Retina (tissue), 1 donor: ENCODE data around the gene PLTP.
"Not testable (repeated sequence)": the region's sequence is repeated elsewhere in the genome, so short reads cannot be mapped to it uniquely, and the experiment has no call there.

Experiments used
- DNase-seq: peaks from one replicate; pipeline ENCODE4 v3.0.0-alpha.2; 2016

PLTP gene

DNA sequence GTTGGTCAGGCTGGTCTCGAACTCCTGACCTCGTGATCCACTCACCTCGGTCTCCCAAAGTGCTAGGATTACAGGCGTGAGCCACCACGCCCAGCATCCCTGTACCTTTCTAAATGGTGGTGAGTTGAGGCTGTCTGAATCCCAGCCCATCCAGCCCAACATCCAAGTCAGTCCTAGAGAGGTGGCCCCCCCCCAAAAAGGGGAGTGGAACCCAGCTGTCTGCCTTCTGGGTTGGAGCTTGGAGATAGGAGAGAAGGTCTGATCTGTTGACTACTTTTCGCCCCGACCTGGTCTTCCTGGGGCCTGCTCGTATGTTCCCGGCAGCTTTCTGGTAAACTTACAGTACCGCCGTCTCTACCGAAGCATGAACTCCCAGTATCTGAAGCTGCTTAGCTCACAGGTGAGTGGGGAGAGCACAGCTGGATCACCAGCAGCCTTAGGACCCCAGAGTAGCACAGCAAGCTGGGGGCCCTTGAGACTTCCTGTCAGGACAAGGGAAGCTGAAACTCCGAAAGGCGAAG, 15.3 kb downstream of the PLTP start:
- no peak for DNase-seq

DNA sequence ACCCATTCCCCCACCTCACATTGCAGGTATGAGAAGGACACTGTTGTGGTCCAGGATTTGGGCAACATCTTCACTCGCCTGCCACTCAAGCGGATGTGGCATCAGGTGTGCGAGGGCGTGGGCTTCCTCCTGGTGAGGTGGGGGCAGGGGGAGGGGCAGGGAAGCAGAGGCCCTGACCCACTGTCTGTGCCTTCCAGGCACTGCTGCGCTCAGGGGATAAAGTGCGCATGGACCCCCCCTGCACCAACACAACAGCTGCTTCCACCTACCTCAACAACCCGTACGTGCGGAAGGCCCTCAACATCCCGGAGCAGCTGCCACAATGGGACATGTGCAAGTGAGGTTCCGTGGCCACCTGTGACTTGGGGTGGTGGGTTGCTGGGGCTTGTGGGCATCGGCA, 17.2 kb downstream of the PLTP start:
- DNase-seq: no peak

DNA sequence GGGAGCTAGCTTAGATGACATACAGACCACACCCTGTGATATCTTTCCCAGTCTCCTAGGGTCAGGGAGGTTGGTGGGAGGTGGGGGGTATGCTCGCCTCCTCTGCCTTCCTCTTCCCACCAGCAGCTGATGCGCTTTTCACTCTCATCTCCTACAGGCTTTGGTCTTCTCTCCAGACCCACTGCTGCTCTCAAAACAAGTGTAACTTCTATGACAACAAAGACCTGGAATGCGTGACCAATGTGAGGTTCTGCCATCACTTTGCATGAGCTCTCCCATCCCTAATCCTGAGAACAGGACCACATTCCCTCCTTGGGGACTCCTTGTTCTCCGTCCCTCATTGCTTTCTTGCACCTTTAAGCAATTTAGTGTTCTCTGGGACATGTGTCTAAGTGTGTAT, 18.1 kb downstream of the PLTP start:
- no peak for DNase-seq

DNA sequence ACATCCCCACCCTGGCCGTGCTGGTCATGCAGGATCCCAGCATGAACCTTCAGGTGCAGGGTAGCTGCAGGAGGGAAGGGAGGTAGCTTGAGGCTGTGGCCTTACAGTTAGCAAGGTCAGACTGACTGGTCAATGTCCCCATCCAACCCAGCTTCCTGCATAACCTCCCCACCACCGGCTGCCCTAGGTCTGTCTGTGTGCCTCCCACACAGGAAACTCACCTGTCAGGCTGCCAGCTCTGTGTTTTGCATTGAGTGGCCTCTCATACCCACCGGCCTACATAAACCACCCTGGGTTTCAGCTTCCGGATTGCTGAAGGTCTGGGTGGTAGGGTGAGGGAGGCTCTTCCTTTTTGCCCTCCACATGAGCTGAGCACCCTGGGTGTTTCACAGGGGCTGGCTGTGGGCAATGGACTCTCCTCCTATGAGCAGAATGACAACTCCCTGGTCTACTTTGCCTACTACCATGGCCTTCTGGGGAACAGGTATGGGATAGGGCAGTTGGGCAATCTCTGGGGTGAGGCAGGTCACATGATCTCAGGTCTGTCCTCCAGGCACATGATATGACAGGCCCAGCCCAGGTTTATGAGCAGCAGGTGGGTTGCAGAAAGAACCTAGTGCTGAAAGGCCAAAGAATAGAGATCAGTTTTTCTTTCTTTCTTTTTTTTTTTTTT, 19.0 kb downstream of the PLTP start:
- DNase-seq: no peak

DNA sequence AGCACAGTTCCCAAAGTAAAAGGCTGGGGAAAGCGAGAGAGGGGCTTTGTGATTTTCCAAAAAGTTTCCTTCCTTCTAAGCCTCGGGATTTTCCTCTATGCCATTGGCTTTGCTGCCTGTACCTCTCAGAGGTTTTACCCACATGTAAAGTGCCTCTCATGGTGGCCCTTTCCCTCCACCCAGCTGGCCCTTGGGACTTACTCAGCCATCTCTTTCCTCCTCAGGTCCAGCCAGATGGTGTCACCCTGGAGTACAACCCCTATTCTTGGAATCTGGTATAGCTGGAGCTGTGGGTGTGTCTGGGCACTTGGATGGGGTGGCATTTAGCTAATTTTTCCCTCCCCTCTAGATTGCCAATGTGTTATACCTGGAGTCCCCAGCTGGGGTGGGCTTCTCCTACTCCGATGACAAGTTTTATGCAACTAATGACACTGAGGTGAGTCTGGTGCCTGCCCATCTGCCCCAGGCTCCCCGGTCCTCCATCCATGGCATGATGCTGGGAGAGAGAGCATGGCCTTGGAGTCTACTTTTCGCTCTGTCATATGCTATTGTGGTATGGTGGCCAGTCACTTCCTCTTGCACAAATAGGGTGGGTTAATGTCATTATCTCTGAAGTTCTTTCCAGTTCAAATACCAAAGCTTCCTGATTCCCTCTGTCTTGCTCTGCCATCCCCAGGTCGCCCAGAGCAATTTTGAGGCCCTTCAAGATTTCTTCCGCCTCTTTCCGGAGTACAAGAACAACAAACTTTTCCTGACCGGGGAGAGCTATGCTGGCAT, 19.7 kb downstream of the PLTP start:
- DNase-seq: no peak

DNA sequence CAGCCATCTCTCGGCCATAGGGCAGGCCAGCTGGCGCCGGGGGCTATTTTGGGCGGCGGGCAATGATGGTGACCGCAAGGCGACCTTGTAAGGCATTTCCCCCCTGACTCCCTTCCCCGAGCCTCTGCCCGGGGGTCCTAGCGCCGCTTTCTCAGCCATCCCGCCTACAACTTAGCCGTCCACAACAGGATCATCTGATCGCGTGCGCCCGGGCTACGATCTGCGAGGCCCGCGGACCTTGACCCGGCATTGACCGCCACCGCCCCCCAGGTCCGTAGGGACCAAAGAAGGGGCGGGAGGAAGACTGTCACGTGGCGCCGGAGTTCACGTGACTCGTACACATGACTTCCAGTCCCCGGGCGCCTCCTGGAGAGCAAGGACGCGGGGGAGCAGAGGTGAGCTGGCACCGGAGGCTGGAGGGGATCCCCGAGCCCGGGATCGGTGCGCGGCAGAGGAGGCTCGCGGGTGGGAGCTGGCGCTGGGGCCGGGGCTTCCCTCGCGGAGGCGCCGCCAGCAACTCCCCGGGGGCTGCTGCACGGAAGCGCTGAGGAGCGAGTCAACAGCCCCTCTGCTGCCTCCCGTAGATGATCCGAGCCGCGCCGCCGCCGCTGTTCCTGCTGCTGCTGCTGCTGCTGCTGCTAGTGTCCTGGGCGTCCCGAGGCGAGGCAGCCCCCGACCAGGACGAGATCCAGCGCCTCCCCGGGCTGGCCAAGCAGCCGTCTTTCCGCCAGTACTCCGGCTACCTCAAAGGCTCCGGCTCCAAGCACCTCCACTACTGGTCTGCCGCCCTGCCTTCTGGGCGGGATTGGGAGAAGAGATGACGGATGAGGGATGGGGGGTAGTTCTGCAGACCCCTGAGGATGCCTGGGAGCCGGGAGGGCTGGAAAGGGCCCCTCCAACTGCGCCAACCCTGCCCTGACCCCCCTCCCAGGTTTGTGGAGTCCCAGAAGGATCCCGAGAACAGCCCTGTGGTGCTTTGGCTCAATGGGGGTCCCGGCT, 20.7 kb downstream of the PLTP start, which contains the start of the genes CTSA and NEURL2:
Gene CTSA, plus strand, starts transcription at position 351 of the 999 bp plus-strand sequence. Its CDS starts 234 bp downstream, at position 585.
Gene NEURL2, minus strand, starts transcription at position 224 of the 999 bp plus-strand sequence. Its CDS starts 217 bp downstream, at position 7.
- DNase-seq: peak; percentile 99

DNA sequence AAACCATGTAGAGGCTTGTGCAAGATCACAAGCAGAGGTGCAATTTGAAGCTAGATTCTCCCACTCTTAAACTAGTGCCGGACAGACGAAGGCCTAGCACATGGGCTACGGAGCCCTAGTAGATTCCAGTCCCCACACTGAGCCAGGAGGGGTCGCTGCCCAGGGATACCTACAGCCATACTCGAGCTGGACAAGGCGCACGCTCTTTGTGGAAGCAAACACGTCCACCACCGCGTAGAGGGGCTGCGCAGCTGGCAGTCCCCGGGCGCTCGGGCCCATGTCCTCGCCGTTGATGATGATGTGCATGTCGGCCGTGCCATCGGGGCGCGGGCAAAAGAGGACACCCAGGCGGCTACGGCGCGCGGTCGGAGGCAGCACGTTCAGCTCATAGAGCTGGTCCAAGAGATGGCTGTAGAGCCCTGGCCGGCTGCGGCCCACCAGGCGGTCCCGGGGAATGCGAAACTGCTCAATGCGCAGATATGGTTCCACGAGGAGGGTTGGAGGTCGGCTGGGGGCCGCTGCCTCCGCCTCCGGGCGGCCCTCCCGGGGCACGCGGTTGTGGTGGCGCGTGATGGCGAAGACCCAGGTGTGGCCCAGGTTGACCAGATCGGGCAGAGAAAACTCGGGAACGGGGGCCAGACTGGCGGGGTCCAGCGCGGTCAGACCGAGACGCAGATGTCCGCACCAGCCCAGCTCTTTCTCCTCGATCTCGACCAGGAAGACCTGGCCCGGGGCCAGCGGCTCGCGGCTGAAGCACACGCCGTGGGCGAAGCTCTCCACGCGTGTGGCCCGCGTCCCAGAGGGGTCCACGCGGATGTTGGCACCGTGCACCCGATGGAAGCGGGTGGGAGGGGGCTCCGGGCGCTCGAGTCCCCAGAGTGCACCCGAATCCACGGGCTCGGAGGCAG, 21.6 kb downstream of the PLTP start:
- peak; percentile 91 for DNase-seq

DNA sequence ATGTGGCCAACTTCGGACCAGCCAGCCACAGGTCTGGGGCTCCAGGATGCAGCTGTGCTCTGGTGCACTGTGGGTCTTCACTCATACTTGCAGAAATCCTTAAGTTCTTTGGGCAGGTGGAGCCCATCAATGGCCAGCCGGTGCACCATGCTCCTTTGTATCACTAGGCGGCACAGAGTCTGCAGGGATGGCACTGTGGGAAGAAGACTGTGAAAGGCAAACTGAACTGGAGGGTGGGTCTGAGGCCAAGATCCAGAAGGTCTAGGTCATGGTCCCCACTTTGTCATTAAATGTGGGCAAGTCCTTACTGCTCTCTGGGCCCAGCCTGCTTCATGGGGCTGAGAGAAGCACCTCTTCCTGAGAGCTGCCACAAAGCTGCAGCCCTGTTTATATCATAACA, 23.3 kb downstream of the PLTP start:
- DNase-seq: no peak

DNA sequence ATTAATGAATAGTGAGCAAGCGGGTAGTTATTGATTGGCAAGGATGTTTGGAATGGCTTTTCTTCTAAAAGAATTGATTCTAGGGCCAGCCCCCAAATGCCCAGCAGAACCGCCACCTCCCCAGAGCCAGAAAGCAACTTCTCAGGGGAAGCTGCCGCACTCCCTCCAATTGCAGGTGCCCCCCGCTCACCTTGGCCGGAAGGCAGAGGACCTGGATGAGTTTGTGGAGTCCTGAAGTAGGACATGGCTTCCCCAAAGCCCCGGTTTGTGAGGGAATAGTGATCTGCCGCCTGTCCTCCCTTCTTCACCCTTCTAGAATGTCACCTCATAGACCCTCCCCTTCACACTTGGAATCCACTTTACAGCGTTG, 24.6 kb downstream of the PLTP start, which contains the start of gene SPATA25:
Gene SPATA25, minus strand, starts transcription at position 277 of the 370 bp plus-strand sequence. Its CDS starts 32 bp downstream, at position 245.
- DNase-seq: no peak

DNA sequence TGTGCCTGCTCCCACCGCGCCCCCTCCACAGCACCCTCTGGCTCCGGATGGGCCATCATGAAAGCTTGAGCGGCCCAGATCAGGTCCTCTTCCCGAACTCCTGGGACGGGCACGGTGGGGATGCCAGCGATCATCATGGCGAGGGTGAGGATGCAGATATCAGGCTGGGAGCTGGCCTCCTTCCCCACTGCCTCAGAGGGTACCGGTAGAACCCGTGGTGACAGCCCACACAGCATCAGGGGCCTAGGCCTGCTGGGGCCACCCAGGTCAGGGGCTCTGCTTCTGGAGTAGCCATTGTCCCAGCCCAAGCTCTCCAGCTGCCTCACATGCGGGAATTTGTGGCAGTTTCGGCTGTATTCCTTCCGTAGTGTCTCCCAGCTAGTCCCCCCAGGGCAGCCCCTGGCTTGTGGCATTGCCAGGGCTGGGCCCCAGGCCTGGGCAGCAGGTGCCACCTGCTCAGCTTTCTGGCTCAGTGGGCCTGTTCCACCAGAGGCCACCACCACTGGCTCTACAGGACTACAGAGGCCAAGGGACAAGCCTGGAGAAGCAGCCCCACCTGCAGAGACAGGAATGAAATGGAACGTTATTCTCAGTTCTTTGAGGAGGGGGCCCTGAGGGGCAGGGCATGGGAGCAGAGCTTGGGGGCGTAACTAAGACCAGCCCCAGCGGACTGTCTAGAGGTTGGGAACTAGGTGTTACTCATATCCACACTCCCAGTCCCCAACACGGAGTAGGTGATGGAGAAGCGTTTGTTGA, 25.2 kb downstream of the PLTP start:
- no peak for DNase-seq

DNA sequence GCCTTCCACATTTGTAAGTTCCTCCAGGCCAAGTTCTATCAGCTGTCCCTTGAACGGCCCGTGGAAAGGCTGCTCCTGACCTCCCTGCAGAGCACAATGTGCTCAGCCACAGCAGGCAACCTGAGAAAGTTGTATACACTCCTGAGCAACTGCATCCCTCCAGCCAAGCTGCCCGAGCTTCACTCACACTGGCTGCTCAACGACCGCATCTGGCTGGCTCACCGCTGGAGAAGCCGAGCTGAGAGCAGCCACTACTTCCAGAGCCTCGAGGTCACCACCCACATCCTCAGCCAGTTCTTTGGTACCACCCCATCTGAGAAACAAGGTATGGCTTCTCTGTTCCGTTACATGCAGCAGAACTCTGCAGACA, 28.9 kb downstream of the PLTP start:
- DNase-seq: no peak

DNA sequence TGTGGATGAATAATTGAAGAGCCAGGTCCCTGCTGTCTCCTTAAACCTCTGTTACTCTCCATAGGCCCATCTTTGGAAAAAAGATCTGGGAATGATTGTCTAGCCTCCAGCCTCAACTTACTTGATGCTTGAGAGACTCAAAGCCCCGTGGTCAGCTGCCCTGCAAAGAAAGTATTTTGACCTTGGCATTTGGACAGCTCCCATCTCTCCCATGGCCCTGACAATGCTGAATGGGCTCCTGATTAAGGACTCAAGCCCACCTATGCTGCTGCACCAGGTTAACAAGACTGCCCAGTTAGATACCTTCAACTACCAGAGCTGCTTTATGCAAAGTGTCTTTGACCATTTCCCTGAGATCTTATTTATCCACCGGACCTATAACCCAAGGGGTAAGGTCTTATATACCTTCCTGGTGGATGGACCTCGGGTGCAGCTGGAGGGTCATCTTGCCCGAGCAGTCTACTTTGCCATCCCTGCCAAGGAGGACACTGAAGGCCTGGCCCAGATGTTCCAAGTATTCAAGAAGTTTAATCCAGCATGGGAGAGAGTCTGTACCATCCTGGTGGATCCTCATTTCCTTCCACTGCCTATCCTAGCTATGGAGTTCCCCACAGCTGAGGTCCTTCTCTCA, 29.4 kb downstream of the PLTP start:
- no peak for DNase-seq

DNA sequence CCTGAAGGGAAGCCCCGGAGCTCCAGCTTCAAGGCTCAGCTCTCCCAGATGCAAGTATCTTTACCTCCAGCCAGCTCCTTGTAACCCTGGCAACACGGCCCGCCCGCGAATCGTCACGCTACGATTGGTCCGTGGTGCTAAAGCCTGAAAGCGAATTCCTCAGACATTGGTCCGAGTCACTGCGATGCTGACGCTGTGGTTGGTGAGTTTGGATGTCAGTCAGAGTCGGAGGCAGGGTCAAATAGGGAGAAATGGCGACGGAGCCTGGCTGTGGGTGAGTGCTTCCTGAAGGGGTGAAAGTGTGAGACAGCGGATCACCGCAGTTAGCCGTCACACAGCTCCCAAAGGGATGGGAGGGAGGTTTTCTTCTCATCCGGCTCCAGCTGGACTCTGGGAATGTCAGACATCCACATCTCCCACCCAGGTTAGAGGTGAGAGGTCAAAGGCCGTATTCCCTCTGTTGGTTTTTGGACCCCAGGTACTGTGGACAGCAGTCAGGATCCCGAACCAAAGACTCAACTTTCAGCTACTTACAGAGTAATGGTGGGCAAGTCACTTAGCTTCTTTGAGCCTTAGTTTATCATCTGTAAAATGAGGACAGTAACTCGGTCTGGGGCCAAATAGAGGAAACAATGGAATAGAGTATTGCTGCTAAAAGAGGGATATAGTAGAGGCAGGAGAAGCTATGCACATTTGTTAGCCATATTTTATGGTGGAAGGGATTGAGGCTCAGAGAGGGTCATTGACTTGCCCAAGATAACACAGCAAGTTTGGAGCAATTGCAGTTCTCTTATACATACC, 30.8 kb downstream of the PLTP start, which contains the start of gene ZSWIM1:
Gene ZSWIM1, plus strand, starts transcription at position 240 of the 801 bp plus-strand sequence. CDS start 1,366 bp downstream, outside the sequence.
- DNase-seq: peak; percentile 97

DNA sequence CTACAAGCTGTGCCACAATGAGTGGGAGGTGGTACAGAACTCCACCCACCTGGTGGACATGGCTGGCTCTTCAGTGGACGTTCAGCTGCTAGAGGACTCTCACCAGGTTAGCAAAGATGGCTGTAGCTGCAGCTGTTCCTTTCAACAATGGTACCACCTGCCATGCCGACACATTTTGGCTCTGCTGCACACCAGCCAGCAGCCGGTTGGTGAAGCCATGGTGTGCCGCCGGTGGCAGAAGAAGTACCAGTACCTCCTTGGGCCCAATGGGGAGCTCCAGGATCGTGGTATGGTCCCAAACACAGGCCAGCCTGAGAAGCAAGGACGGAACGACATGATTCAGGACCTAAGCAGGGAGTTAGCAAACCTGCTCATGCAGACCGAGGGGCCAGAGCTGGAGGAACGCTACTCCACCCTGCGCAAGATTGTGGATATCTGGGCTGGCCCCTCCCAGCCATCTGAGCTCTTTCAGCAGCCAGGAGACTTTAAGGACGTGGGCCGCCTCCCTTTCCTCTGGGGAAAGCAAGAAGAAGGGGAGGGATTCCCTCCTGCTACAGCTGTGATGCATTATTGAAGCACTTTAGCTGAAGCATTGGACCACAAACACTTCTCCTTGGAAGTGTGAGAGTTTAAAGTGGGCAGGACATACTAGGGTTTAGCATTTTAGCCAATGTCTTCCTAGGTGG, 33.7 kb downstream of the PLTP start:
- DNase-seq: no peak

DNA sequence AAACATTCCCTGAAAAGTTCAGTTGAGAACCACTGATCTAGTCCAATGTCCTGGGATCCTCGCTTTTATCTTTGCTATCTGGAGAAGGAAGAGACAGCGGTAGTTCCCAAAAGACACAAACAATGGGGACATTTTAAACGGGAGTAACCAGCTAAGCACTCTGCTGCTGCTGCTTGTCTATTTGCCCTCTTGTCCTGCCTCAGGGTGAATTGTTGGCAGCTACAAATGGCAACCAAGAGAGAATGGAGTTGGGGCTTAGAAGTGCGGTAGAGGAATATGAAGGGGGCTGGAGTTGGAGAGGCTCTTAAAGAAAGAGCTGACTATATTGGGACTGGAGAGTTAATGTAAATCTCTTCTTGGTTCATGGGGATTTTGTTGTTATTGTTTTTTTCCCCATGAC, 37.4 kb downstream of the PLTP start:
- DNase-seq: no peak

DNA sequence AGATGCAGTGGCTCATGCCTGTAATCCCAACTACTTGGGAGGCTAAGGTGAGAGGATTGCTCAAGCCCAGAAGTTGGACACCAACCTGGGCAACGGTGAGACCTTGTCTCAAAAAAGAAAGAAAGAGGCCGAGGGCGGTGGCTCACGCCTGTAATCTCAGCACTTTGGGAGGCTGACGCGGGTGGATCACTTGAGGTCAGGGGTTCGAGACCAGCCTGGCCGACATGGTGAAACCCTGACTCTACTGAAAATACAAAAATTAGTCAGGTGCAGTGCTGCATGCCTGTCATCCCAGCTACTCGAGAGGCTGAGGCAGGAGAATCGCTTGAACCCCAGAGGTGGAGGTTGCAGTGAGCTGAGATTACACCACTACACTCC, 37.9 kb downstream of the PLTP start:
- DNase-seq: not testable (repeated sequence)

DNA sequence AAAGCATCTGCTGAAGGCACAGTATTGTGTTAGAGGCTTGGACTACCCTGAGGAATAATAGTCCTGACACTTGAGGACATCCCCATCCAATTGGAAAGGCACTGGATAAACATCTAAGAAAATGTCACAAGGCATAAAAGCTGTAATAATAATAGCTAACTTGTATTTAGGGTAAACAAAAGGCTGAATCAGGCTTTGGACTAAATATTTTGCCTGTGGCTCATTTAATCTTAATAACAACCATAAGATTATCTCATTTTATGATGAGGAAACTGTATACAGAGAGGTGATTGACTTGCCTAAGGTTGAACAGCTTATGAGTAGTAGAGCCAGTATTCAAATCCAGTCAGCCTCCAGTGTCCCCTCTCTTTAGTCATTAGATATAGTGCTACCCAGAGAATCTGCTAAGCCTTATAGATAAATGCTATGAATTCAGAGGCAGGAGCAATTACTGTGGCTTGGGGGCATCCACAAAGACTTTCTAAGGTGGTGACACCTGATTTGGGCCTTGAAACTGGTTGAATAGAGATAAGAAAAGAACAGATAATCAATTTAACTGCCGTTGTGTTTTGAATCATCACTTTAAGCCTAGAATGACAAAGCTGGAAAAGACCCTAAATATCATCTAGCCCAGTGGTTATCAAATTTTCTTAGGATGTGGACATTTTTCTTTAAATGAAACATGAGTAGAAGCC, 38.4 kb downstream of the PLTP start:
- no peak for DNase-seq

DNA sequence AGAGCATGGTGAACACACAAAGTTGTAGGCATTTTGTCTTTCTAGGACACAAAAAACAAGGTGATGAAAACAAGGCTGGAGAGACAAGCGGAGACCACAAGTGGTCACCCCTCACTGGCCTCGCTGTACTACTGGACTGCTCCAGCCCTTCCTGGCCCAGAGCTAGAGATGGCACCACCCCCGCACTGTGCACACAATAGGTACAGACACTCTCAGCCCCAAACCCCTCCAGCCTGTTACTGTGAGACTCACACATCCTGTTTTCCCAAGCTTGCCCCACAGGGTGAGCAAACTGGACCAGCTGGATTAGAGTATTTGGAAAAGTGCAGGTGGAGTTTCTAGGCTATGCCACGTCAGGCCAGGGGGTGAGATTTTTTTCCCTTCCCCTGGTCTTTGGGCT, 39.3 kb downstream of the PLTP start:
- no peak for DNase-seq
